Stomach (tissue), 9 donors: ENCODE measurements around the gene RNU6-8. TPM values are rescaled to one million over a fixed set of nuclear protein-coding genes. Genes with fewer than 3 reads are reported as not detected.

Experiments used
- DNase-seq, 2 donors: peaks; one replicate each; pipeline versions ENCODE4 v3.0.0 to v3.0.0-alpha.2; 2013 to 2019
- H3K27ac ChIP-seq, 5 donors: fragments of 200-600 bp in 4 of 5; sonication (generic) in 4 of 5; one replicate each; pipeline ENCODE4 v1.5.1; 2013 to 2019; ENCODE audit warnings: mild to moderate bottlenecking in 1 of 5, moderate library complexity in 1 of 5
- H3K27me3 ChIP-seq, 3 donors: fragments of 200-600 bp; sonication (generic); one replicate each; pipeline ENCODE4 v1.5.1; 2017 to 2019; ENCODE audit warnings: mixed run types in 1 of 3
- H3K36me3 ChIP-seq, 4 donors: fragments of 200-600 bp; sonication (generic); 1 replicate in 3 of 4; 2 replicates in 1 of 4; pipeline ENCODE4 v1.5.1; 2016 to 2019
- H3K4me1 ChIP-seq, 4 donors: fragments of 200-600 bp; sonication (generic); one replicate each; pipeline ENCODE4 v1.5.1; 2016 to 2019
- H3K4me3 ChIP-seq, 4 donors: fragments of 200-600 bp; sonication (generic) in 3 of 4; one replicate each; pipeline ENCODE4 v1.5.1; 2016 to 2019; ENCODE audit warnings: mild to moderate bottlenecking in 1 of 4
- H3K9me3 ChIP-seq, 4 donors: fragments of 200-600 bp; sonication (generic); one replicate each; pipeline ENCODE4 v1.5.1; 2016 to 2019
- EP300 ChIP-seq: sonication (generic); formaldehyde crosslinking; IDR thresholded peaks from one replicate; pipeline ENCODE4 v1.6.1; 2017; ENCODE audit warnings: antibody characterized with exemption
- POLR2A ChIP-seq, 4 donors: fragments of 450-650 bp; IDR thresholded peaks; one replicate each; pipeline ENCODE4 v1.6.1; 2016; ENCODE audit warnings: antibody characterized with exemption in 4 of 4, control low read depth in 2 of 4, mild to moderate bottlenecking in 1 of 4, moderate library complexity in 1 of 4
- POLR2AphosphoS5 ChIP-seq, 3 donors: sonication (generic); formaldehyde crosslinking; IDR thresholded peaks; one replicate each; pipeline ENCODE4 v1.6.1; 2016; ENCODE audit warnings: antibody characterized with exemption in 3 of 3
- WGBS, 5 donors: extraction: QIAGEN DNeasy Blood & Tissue Kit in 3 of 5; methylation state at CpG; one replicate each; pipeline versions ENCODE4 v1.1.5 to v1.1.7; 2013 to 2018; 5-methylcytosine and 5-hydroxymethylcytosine counted together
- intact Hi-C: fragments of 100-400 bp; cut with DNase I; formaldehyde crosslinking; loops from one replicate; pipeline ENCODE4 v1.15.1; 2023; ENCODE audit warnings: low total_unique reads
- polyA plus RNA-seq, 3 donors: library from polyadenylated mRNA; stranded (reverse); fragments of 200-250 nt; gene quantifications; one replicate each; pipeline ENCODE4 v1.2.3, GENCODE V29; 2013
- total RNA-seq, 5 donors: library from RNA; depleted of rRNA; stranded (reverse); fragments of >200 nt; gene quantifications; one replicate each; pipeline versions ENCODE4 v1.1.0 to v1.2.3, GENCODE V29; 2014 to 2016
- TF ChIP-seq, protein P1 (sequence below), 7 experiments: fragments of 450-650 bp in 4 of 7; fragments of 200-600 bp in 3 of 7; sonication (generic) in 3 of 7; IDR thresholded peaks; one replicate each; pipeline ENCODE4 v1.5.1; 2016 to 2019; ENCODE audit warnings: antibody characterized with exemption in 7 of 7, control low read depth in 2 of 7, mild to moderate bottlenecking in 1 of 7
- donor health status: healthy with polysubstance abuse.
- donor health status: Bipolar disorder and iron deficiency.
- donor health status: healthy.

The RNU6-8 gene
- total and polyA plus RNA-seq, 8 donors: not detected

DNA sequence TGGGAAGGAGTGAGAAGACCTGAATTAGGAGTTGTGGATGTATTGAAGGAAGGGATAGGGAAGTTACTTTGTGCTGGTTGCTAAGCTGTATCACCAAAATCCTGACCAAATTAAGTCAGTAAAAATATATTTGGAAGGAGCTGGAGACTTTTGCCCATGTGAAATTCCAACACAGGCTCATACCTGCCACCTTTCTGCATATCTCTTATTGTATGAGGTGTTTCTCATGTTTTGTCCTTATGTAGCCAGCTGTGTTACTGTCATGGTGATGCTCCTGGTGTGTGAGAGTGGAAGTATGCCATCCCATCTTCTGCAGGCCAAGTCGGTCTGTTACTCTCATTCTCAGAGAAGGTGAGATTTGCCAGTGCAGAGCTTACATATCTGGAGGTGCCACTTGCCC is 29.4 kb upstream of the RNU6-8 start:
- no peak overlapping the region for H3K27ac ChIP-seq
- no peaks in the 10 kb centered on the region for H3K27me3 ChIP-seq
- no peaks in the 10 kb centered on the region for H3K36me3 ChIP-seq
- 75 to 100% (median 91%) methylated on average over 1 of the region's 1 CpG for WGBS, 5 donors
- H3K4me1 ChIP-seq: peaks cover 0 to 23% (median 0%) of the 10 kb centered on the region in 4 donors
- no peak for DNase-seq
- no peak overlapping the region for H3K4me3 ChIP-seq
- intact Hi-C loops: no loop called here
- TF ChIP-seq EP300 (no peak), POLR2AphosphoS5 (IDR thresholded peaks at IDR 0.05) (no peak), POLR2A (IDR thresholded peaks at IDR 0.05) (no peak)
- TF ChIP-seq, protein P1, sequence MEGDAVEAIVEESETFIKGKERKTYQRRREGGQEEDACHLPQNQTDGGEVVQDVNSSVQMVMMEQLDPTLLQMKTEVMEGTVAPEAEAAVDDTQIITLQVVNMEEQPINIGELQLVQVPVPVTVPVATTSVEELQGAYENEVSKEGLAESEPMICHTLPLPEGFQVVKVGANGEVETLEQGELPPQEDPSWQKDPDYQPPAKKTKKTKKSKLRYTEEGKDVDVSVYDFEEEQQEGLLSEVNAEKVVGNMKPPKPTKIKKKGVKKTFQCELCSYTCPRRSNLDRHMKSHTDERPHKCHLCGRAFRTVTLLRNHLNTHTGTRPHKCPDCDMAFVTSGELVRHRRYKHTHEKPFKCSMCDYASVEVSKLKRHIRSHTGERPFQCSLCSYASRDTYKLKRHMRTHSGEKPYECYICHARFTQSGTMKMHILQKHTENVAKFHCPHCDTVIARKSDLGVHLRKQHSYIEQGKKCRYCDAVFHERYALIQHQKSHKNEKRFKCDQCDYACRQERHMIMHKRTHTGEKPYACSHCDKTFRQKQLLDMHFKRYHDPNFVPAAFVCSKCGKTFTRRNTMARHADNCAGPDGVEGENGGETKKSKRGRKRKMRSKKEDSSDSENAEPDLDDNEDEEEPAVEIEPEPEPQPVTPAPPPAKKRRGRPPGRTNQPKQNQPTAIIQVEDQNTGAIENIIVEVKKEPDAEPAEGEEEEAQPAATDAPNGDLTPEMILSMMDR (IDR thresholded peaks at IDR 0.05): no peak
- no peaks in the 10 kb centered on the region for H3K9me3 ChIP-seq

DNA sequence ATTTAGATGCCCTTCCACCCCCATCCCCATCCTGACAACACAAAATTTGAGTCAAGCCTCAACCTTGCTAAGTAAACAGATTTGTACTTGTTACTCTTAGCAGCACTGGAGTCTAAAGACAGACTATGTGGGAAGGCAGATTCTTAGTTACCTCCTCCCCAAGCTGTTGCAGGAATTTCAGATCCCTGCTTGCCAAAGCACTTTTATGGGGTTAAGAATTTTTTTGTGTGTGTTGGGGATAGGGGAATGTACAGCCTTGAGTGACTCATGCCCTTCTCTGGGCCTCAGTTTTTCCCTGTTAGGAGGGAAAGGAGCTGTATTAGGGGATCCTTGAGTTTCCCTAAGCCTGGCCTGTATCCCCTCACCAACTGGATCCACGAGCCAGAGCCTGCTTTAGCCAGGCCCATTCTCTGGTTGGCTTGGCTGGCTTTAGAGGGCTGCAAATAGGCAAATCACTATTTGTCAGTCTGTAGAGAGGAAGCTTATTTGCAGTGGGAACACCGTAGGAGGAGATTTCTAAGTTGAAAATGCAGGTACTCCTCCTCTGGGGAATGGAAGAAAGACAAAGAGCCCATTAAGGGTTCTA is 27.7 kb upstream of the RNU6-8 start:
- TF ChIP-seq POLR2A (IDR thresholded peaks at IDR 0.05) (no peak), POLR2AphosphoS5 (IDR thresholded peaks at IDR 0.05) (no peak), EP300 (no peak)
- TF ChIP-seq, protein P1 (IDR thresholded peaks at IDR 0.05): no peak
- Histone ChIP-seq H3K27me3 (no peaks in the 10 kb centered on the region), H3K9me3 (no peaks in the 10 kb centered on the region), H3K27ac (no peak overlapping the region), H3K36me3 (no peaks in the 10 kb centered on the region), H3K4me1 (peaks cover 0 to 23% (median 0%) of the 10 kb centered on the region in 4 donors), H3K4me3 (no peak overlapping the region)
- no peak for DNase-seq
- intact Hi-C loops: no loop called here
- WGBS, 5 donors: 66 to 86% (median 82%) methylated on average over 2 of the region's 2 CpGs

DNA sequence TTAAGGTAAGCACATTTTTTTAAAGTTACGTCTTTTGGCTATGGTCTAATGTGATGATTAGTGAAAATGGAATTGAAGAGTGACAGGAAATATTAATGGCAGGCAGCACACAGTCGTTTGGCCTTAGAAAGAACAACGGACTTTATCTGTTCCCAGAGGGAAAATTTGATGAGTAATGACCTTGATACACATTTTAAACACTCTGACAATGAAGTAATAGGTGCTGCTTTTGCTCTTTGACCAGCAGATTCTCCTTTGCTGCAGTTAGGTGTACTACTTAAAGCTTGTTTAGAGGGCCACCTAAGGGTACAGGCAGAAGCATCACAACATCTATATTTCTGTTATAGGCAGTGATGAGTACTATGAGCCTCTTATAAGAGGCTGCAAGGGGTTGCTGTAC is 27.1 kb upstream of the RNU6-8 start:
- TF ChIP-seq, protein P1 (IDR thresholded peaks at IDR 0.05): no peak
- no peak for TF ChIP-seq POLR2A (IDR thresholded peaks at IDR 0.05)
- no peak for TF ChIP-seq EP300
- no peak for TF ChIP-seq POLR2AphosphoS5 (IDR thresholded peaks at IDR 0.05)
- intact Hi-C loops: no loop called here
- peaks cover 0 to 28% (median 0%) of the 10 kb centered on the region in 4 donors for H3K4me1 ChIP-seq
- no peak overlapping the region for H3K27ac ChIP-seq
- H3K27me3 ChIP-seq: no peaks in the 10 kb centered on the region
- no peaks in the 10 kb centered on the region for H3K9me3 ChIP-seq
- WGBS, 5 donors: 29 to 50% (median 44%) methylated on average over 3 of the region's 3 CpGs
- DNase-seq: no peak
- no peaks in the 10 kb centered on the region for H3K36me3 ChIP-seq
- H3K4me3 ChIP-seq: no peak overlapping the region

DNA sequence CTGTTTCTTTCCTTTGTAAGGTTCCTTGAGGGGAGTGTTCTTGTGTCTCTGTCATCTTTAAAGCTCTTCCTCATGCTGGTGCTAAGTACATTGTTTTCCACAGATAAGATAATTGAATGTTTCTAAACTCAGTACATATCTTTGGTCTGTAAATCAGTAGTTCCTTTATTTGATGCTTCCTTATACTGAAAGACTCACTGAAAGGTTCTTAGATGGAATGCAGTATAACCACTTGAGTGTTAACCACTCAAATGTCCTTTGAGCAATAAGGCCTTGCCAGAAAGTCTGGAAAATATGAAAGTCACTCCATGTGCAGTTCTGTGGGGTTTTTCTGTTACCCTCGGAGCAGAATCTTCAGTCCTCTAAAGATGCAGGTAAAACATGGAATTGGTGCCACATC is 23.0 kb upstream of the RNU6-8 start:
- no peak for DNase-seq
- 82 to 98% (median 88%) methylated on average over 1 of the region's 1 CpG for WGBS, 5 donors
- Histone ChIP-seq H3K9me3 (no peaks in the 10 kb centered on the region), H3K27me3 (no peaks in the 10 kb centered on the region), H3K4me3 (no peak overlapping the region), H3K36me3 (no peaks in the 10 kb centered on the region), H3K27ac (no peak overlapping the region), H3K4me1 (peaks cover 0 to 21% (median 0%) of the 10 kb centered on the region in 4 donors)
- intact Hi-C loops: no loop called here
- TF ChIP-seq POLR2AphosphoS5 (IDR thresholded peaks at IDR 0.05): no peak
- no peak for TF ChIP-seq EP300
- no peak for TF ChIP-seq POLR2A (IDR thresholded peaks at IDR 0.05)
- TF ChIP-seq, protein P1 (IDR thresholded peaks at IDR 0.05): no peak
